Activated T-helper 17 cell treated with anti-CD3 and anti-CD28 coated beads, Interleukin-2, amount 50 U/mL, for 72 hours (primary cell): ENCODE data around the gene NAGPA. TPM values are rescaled to one million over a fixed set of nuclear protein-coding genes. Genes with fewer than 3 reads are reported as not detected.

Source experiments
- ATAC-seq: fragments of 150-1000 bp; cut with Tn5 transposase; replicated peaks from 2 replicates; pipeline ENCODE4 v1.10.0; 2021; ENCODE audit warnings: mild to moderate bottlenecking, moderate library complexity
- H3K27ac Mint-ChIP-seq: one replicate; pipeline ENCODE4 v1.8.0; 2022; ENCODE audit warnings: mixed read lengths
- H3K27me3 Mint-ChIP-seq: one replicate; pipeline ENCODE4 v1.8.0; 2022; ENCODE audit warnings: mixed read lengths
- H3K36me3 Mint-ChIP-seq: one replicate; pipeline ENCODE4 v1.8.0; 2022; ENCODE audit warnings: low read depth, mild to moderate bottlenecking, mixed read lengths
- H3K4me1 Mint-ChIP-seq: one replicate; pipeline ENCODE4 v1.8.0; 2022; ENCODE audit warnings: mixed read lengths
- H3K4me3 Mint-ChIP-seq: one replicate; pipeline ENCODE4 v1.8.0; 2022; ENCODE audit warnings: mild to moderate bottlenecking, mixed read lengths
- H3K9me3 Mint-ChIP-seq: one replicate; pipeline ENCODE4 v1.8.0; 2022; ENCODE audit warnings: mixed read lengths
- total RNA-seq, 2 donors: library from RNA; stranded (reverse); gene quantifications; one replicate each; pipeline ENCODE4 v1.2.3, GENCODE V29; 2022

NAGPA gene
- total RNA-seq, 2 donors from 2014 or later, result 8.5 to 18.6 TPM

DNA sequence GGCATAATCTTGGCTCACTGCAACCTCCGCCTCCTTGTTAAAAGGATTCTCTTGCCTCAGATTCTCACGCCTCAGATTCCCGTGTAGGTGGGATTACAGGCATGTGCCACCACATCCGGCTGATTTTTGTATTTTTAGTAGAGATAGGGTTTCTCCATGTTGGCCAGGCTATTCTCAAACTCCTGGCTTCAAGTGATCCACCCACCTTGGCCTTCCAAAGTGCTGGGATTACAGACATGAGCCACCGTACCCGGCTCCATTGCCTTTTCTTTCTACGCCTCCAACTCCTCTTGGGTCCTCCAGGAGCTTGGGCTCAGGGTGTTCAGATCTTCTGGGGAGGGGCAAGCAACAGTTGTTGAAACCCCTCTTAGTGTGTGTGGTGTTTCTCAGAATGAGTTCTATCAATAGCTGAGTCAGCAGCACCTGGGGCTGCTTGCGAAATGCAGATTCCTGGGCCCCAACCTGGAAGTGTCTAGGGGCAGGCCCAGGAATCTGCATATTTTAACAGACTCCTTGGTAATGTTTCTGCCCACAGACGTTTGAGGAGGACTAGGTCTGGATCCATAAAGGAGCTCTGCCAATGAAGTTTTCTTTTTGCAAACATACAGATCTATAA is 44.2 kb downstream of the NAGPA start:
- Mint-ChIP-seq H3K4me1 (no peaks in the 10 kb centered on the region), H3K27me3 (peaks cover 21% of the 10 kb centered on the region), H3K36me3 (no peaks in the 10 kb centered on the region), H3K27ac (no peak overlapping the region), H3K9me3 (no peaks in the 10 kb centered on the region), H3K4me3 (no peak overlapping the region)
- ATAC-seq, result no peak

DNA sequence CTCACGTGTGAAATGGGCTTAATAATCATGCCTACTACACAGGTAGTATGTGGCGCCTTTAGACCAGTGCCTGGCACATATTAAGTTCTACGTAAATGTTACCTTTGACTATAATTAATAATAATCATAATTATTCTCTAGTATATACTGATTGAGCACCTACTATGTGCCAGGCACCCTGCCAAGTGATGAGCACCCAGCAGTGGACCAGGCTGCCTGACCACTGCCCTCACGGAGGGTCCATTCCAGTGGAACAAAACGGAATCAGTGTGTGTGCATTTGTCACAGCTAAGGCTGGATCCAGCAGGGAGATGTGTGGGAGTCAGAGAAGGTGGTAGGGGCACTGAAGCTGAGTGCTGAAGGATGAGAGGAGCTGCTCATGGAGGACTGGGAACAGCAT is 45.1 kb downstream of the NAGPA start:
- Mint-ChIP-seq H3K4me1 (no peaks in the 10 kb centered on the region), H3K4me3 (no peak overlapping the region), H3K36me3 (no peaks in the 10 kb centered on the region), H3K27me3 (peaks cover 26% of the 10 kb centered on the region), H3K9me3 (no peaks in the 10 kb centered on the region), H3K27ac (no peak overlapping the region)
- ATAC-seq, result no peak

DNA sequence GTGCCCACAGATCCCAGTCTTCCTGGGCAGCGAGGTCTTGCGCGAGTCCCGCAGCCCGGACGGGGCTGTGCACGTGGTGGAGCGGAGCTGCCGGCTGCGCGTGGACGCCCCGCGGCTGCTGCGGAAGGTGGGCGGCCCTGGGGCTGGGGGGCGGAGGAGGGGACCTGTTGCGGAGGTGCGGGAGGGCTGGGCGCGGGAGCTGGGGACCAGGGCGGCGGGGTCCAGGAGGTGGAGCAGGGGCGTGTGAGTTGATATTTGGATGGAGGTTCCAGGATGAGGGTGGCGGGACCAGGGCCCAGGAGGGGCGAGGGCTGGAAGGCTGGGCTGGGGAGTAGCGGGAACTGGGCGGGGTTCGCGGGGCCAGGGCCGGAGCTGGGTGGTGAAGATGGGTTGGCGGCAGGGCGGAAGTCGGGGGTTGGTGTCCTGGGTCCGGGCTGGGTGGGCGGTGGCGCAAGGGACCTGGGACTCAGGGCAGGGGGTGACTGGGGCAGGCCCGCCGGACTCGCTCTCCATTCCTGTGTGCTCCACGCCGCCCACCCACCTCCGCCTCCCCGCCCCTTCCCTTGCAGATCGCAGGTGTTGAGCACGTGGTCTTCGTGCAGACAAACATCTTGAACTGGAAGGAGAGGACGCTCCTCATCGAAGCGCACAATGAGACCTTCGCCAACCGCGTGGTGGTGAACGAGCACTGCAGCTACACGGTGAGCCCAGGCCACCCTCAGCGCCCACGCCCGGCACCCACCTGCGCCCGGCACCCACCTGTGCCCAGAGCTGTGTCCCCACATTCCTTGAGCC is 46.0 kb downstream of the NAGPA start:
- ATAC-seq, result no peak
- no peaks in the 10 kb centered on the region for H3K36me3 Mint-ChIP-seq
- H3K4me3 Mint-ChIP-seq, result no peak overlapping the region
- H3K4me1 Mint-ChIP-seq, result no peaks in the 10 kb centered on the region
- peaks cover 26% of the 10 kb centered on the region for H3K27me3 Mint-ChIP-seq
- H3K9me3 Mint-ChIP-seq, result no peaks in the 10 kb centered on the region
- no peak overlapping the region for H3K27ac Mint-ChIP-seq

DNA sequence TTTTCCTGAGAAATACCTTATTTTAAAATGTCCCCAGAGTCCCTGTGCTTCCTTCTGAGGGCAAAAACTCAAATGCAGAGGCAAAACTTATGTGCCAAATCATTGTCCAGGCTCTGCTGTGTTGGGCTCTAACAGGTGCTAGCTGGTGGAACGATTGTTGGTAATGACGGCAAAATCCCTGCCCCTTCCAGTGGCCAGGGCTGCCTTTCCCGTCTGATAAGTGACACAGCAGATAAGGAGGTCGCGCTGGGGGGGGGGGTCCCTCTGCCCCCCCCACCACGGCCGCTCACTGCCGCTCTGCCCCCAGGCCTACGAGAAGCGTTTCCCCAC is 46.5 kb downstream of the NAGPA start:
- Mint-ChIP-seq H3K4me1 (no peaks in the 10 kb centered on the region), H3K36me3 (no peaks in the 10 kb centered on the region), H3K4me3 (no peak overlapping the region), H3K27ac (no peak overlapping the region), H3K9me3 (no peaks in the 10 kb centered on the region), H3K27me3 (peaks cover 26% of the 10 kb centered on the region)
- ATAC-seq, result no peak

DNA sequence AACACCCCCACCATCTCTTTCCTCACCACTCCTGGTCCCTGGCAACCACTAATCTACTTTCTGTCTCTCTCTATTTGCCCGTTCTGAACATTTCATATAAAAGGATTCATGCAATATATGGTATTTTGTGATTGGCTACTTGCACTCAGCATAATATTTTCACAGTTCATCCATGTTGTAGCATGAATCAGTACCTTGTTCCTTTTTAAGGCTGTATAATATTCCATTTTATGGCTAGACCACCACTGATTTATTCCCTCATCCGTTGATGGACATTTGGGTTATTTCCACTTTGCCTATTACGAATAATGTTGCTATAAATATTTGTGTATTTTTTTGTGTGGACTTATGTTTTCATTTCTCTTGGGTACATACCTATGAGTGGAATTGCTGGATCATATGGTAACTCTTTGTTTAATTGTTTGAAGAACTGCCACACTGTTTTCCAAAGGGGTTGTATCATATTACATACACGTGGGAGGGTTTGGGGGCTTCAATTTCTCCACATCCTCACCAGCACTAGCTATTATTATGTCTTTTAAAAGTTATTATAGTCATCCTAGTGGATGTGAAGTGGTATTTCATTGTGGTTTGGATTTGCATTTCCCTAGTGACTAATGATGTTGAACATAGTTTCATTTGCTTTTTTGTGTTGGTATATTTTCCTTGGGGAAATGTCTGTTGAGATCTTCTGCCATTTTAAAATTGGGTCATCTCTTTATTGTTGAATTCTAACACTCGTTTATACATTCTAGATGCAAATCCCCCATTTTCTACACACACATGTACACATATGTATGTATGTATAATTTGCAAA is 49.4 kb downstream of the NAGPA start:
- H3K27ac Mint-ChIP-seq, result no peak overlapping the region
- no peak overlapping the region for H3K4me3 Mint-ChIP-seq
- no peaks in the 10 kb centered on the region for H3K9me3 Mint-ChIP-seq
- no peak for ATAC-seq
- no peaks in the 10 kb centered on the region for H3K4me1 Mint-ChIP-seq
- peaks cover 34% of the 10 kb centered on the region for H3K27me3 Mint-ChIP-seq
- H3K36me3 Mint-ChIP-seq, result no peaks in the 10 kb centered on the region

DNA sequence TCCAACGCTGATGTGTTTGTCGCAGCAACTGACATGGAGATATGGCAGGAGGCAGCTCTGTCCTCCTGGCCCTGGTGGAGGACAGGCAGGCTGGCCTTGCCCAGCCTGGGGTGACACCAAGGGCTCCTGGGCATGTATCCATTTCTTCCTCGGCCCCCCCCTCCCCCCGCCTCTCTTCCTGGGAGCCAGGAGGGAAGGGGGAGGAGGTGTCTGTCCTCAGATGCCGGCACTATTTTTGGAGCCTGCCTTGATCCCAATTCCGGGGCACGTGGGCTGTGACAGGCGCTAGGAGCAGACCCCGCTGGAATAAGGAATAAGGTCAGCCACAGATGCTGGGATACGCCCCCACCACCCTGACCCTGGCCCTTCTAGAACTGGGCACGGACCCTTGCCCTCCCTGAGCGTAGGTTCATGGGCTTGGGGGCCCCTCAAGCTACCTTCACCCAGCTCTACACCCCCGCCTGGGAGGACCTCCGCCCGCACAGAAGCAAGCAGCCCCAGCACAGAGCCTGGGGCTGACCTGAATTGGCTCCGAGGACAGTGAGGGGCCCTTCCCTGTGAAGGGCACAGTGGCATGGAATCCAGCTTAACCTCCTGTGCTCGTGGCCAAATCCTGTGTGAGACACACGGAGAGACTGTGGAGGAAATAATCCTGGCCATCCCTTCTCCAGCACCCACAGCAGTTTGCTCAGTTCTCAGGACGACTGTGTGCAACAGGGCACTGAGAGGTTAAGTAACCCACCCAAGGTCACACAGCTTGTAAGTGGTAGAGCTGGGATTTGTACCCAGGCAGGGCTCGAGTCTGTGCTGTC is 51.5 kb downstream of the NAGPA start:
- no peaks in the 10 kb centered on the region for H3K36me3 Mint-ChIP-seq
- no peaks in the 10 kb centered on the region for H3K9me3 Mint-ChIP-seq
- no peak overlapping the region for H3K27ac Mint-ChIP-seq
- ATAC-seq, result no peak
- H3K27me3 Mint-ChIP-seq, result peaks cover 25% of the 10 kb centered on the region
- no peak overlapping the region for H3K4me3 Mint-ChIP-seq
- no peaks in the 10 kb centered on the region for H3K4me1 Mint-ChIP-seq

DNA sequence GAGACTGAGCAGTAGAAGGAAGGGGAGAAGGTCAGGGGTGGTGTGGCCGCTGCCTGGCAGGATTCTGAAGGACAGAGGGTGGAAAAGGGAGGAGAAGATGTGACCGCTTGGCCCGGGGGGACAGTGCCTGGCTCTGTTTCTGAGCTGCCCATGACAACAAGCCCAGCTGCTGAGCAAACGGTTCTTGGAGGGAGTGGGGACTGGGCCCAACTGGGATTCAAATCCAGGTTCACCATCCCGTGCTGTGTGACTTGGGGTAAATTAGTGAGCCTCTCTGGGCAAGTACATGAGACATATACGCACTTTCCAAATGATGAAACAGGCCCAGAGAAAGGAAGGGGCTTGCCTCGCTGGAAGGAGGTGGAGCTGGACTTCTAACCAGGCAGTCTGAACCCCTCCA is 52.3 kb downstream of the NAGPA start:
- no peak for ATAC-seq
- H3K27me3 Mint-ChIP-seq, result peaks cover 19% of the 10 kb centered on the region
- no peaks in the 10 kb centered on the region for H3K9me3 Mint-ChIP-seq
- no peak overlapping the region for H3K27ac Mint-ChIP-seq
- no peaks in the 10 kb centered on the region for H3K4me1 Mint-ChIP-seq
- H3K4me3 Mint-ChIP-seq, result no peak overlapping the region
- no peaks in the 10 kb centered on the region for H3K36me3 Mint-ChIP-seq

DNA sequence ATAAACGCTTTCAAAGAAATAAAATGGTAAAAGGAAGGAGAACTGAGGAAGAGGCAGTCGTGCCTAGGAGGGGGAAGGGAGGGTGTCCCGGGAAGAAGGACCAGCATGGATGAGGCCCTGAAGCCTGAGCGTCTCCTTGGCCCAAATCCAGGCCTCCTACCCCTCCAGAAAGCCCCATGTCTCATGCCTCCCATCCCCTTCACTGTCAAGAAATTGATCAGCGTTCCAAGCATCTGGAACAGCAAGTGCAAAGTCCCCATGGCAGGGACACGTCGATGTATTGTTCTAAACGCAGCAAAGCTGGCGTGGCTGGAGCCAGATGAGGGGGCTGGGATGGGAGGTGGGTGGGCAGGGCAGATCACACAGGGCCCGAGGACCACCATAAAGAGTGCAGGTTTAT is 53.0 kb downstream of the NAGPA start:
- Mint-ChIP-seq H3K27ac (no peak overlapping the region), H3K36me3 (no peaks in the 10 kb centered on the region), H3K4me1 (no peaks in the 10 kb centered on the region), H3K9me3 (no peaks in the 10 kb centered on the region), H3K4me3 (no peak overlapping the region), H3K27me3 (peaks cover 16% of the 10 kb centered on the region)
- ATAC-seq, result no peak

DNA sequence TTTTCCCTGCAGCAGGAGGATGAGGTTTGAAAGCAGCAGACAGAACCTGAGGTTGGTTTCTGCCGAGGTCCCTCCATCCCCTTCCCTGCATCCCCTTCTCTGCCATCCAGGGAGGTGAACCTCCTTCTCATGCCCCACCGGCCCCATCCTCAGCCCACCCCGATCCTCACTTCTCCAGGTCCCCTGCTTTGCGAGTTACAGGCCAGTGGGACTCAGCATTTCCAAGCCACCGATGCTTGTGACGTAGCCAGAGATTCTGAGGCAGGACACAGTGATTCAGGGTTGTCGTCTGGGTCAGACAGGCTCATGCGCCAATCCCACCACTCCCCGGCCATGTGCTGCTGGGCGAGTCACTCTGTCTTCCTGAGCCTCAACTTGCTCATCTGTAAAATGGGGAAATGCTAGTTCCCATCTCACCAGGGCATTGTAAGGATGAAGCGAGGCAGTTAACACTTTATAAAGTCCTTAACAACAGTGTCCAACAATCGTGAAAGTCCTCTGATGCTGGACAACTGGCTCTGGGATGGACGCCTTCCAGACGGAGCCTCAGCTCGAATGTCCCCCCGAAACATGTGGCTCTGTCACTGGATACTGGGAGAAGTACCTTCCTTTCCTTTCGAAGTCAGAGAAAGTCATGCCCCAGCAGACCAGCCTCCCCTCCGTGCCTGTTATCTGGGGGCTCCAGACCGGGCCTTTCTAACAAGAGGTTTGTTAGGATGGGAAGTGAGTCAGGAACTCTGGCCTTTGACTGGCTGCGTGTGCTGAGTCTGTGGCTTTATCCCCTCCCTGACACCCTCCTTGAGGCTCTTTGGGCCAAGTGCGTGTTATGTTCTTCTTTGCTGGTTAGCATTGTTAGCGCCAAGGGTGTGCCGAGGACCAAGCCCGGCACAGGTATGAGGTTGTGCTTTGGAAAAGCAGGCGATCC is 53.7 kb downstream of the NAGPA start:
- peaks cover 16% of the 10 kb centered on the region for H3K27me3 Mint-ChIP-seq
- no peak for ATAC-seq

DNA sequence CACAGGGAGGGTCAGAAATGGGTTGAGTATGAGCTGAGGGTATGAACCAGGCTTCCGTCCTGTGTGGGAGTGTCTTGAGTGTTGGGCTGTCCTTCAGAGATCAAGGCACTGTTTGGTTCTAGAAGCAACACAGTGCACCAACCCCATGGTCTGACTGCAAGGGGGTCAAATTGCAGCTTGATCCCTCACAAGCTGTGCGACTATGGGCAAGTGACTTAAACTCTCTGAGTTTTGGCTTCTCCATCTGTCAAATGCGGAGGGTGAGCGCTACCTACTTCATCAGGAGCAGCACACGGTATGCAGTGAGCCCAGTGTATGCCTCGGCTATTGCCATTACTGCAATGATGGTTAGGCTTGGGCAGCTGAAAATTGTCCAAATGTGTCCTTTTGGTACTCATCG is 54.6 kb downstream of the NAGPA start:
- Mint-ChIP-seq H3K9me3 (no peaks in the 10 kb centered on the region), H3K36me3 (no peaks in the 10 kb centered on the region), H3K4me3 (no peak overlapping the region), H3K4me1 (no peaks in the 10 kb centered on the region), H3K27ac (no peak overlapping the region), H3K27me3 (peaks cover 15% of the 10 kb centered on the region)
- ATAC-seq, result no peak

More for the DNA sequence above, 53.7 kb downstream of the NAGPA start:
- Mint-ChIP-seq H3K4me1 (no peaks in the 10 kb centered on the region), H3K27ac (no peak overlapping the region), H3K4me3 (no peak overlapping the region), H3K9me3 (no peaks in the 10 kb centered on the region), H3K36me3 (no peaks in the 10 kb centered on the region)

DNA sequence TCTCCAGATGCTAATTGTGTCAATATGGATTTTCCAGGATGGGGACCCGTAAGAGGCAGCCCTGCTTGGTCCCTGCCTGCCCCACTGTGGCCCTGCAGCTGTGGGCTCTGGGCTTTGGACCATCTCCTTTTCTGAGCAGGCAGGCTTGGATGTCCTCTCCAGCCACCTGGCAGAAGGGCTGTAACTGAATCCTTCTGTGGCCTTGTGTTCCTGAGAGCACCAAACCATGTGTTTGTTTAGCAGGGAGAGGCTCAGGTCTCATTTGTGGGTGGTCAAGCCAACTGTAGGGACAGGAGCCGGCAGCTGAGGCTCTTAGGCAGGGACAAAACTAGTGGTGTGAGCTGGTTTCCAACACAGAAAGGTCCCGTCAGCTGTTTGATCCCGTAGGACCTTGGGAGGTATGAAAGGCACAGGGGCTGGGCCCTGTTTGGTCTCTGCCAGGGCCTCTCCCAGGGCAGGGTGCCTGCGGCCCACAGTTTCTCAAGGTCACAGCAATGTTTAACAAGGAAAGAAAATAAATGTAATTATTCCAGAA is 57.1 kb downstream of the NAGPA start:
- Mint-ChIP-seq H3K9me3 (no peaks in the 10 kb centered on the region), H3K4me3 (no peak overlapping the region), H3K27me3 (peaks cover 16% of the 10 kb centered on the region), H3K4me1 (no peaks in the 10 kb centered on the region), H3K27ac (no peak overlapping the region), H3K36me3 (no peaks in the 10 kb centered on the region)
- no peak for ATAC-seq

DNA sequence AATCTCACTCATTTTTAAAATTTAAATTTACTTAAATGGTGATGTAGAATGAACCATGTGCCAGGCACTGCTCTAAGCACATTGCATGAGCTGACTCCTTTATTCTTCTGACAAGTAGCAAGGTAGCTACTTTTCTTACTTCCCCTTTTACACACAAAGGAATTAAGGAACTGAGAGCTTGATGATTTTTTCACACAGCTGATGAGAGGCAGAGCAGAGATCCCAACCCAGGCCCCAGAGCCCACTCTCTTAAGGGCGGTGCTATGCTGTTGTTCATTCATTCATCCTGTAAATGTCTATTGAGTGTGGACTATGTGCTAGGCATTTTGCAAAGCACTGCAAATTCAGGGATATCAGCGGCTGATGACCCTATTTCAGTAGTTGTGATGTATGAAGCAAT is 57.7 kb downstream of the NAGPA start:
- no peaks in the 10 kb centered on the region for H3K36me3 Mint-ChIP-seq
- no peaks in the 10 kb centered on the region for H3K9me3 Mint-ChIP-seq
- H3K4me3 Mint-ChIP-seq, result no peak overlapping the region
- H3K27me3 Mint-ChIP-seq, result peaks cover 12% of the 10 kb centered on the region
- ATAC-seq, result no peak
- H3K4me1 Mint-ChIP-seq, result no peaks in the 10 kb centered on the region
- no peak overlapping the region for H3K27ac Mint-ChIP-seq
